ENCODE measurements around the gene PGK1.

GRCh38 chrX:78092296-78092695, 11.8 kb upstream of the PGK1 start:
- TF ChIP-seq SIN3A (IDR thresholded peaks at IDR 0.05; ENCODE audit: borderline replicate concordance, insufficient read depth, low read length): no peak
- no peak for TF ChIP-seq REST (IDR thresholded peaks at IDR 0.05; ENCODE audit: insufficient read depth in 1 of 2, low read depth in 2 of 2, low read length in 2 of 2)
- TF ChIP-seq POLR2AphosphoS5 (IDR thresholded peaks at IDR 0.05; ENCODE audit: low read depth, low read length): no peak
- TF ChIP-seq FOXP2 (optimal IDR thresholded peaks at IDR 0.05; ENCODE audit: borderline replicate concordance, extremely low read depth, extremely low read length, insufficient read depth): no peak
